NCI-H187 (cell line): Measurements from ENCODE around the gene RIPK1.
"Not testable (repeated sequence)": the region's sequence is repeated elsewhere in the genome, so short reads cannot be mapped to it uniquely, and the experiment has no call there.

Source experiments
- DNase-seq, 2 experiments: peaks; one replicate each; lab custom pipeline; 2025; lab: John Stamatoyannopoulos, UW

RIPK1 gene

DNA sequence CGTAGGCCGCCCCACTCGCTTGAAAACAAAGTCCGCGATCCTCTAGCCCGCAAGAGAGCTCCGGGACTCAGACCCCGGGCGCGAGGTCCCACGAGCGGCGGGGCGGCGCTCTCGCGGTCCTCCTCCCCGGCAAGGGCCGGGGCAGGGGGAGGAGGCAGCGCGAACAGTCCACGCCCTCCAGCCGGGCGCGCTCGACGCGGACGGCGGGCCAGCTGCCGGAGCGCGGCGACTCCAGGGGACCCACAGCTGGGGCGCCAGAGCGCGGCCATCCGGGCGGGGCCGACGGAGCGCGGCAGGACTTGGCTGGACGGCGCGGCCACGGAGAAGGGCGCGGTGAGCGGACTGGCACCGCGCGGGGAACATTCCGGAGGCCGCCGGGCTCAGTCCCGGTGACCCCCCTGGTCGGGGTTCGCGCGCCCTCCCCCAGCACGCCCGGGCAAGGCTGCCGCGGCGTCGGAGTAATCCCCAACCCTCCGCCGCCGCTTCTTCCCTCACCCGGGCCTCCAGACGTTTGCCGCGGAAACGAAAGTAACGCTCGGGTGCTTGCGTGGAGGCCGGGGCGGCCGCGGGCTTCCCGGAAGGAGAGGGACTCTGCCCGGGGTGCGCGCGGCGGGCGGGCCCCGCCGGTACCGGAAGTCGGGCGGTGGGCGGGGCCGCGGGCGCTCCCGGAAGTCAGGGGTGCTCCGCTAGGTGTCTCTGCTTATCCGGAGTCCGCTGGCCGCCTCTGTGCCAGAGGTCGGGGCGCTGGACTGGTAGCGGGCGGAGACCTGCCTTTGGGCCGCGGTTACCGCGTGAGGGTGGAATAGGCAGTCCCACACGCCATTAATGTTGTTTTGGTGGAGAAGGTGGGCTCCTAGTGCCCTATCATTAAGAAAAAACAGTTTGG lies at the start of gene RIPK1:
Gene RIPK1, plus strand, starts transcription at position 166 of the 886 bp plus-strand sequence. CDS start 8,330 bp downstream, outside the sequence.
- DNase-seq: peak; percentile 58 to 88

GRCh38 chr6:3019065-3019464 lies 49.2 kb upstream of the RIPK1 start:
- DNase-seq: no peak

GRCh38 chr6:3019749-3020320 lies 48.5 kb upstream of the RIPK1 start:
- DNase-seq: no peak

- not testable (repeated sequence) for DNase-seq
Measured at GRCh38 chr6:3020976-3021598, 47.2 kb upstream of the RIPK1 start.

- peak in 1 of 2 experiments; percentile 25 for DNase-seq
Measured at GRCh38 chr6:3022765-3023662, 45.3 kb upstream of the RIPK1 start.

DNA sequence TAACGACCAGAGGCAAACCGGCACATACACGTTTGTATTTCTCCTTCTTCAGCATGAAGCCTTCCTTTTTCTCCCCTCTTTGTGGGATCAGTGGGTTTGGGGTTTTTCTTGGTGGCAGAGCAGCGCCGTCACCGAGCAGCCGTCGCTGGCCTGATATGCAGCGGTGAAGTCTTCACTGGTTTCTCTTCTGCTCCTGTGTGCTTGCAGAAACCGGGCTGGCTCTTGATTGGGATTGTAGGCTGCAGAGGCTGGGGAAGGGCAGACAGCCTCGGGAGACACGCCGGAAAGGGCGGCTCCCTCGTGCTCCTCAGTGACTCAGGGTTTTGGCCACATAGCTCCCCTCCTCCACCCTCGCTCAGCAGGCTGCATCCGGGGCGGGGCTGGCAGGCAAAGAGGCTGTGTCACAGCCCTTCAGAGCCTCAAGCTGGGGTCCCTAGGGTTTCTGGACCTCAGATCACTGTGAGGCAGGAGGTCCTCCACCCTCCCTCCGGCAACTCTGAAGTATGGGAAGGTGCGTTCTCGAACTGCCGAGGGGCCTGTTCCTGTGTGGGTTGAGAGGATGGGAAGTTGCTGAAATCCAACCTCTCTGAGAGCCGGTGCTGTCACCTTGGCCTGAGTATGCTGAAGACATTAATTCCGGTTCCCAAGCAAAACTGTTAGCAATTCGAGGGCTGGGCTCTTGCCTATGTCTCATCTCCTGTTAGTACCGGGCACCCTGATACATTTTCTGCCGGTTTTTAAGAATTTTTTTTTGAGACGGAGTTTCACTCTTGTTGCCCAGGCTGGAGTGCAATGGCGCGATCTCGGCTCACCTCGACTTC lies 44.4 kb upstream of the RIPK1 start:
- peak; percentile 59 to 91 for DNase-seq

GRCh38 chr6:3026791-3027626 lies 41.3 kb upstream of the RIPK1 start:
- no peak for DNase-seq

- not testable (repeated sequence) for DNase-seq
Measured at GRCh38 chr6:3028156-3028555, 40.1 kb upstream of the RIPK1 start.

- DNase-seq: peak; percentile 18 to 52
Measured at GRCh38 chr6:3031857-3032640, 36.2 kb upstream of the RIPK1 start.

GRCh38 chr6:3032986-3033385 lies 35.3 kb upstream of the RIPK1 start:
- no peak for DNase-seq

DNA sequence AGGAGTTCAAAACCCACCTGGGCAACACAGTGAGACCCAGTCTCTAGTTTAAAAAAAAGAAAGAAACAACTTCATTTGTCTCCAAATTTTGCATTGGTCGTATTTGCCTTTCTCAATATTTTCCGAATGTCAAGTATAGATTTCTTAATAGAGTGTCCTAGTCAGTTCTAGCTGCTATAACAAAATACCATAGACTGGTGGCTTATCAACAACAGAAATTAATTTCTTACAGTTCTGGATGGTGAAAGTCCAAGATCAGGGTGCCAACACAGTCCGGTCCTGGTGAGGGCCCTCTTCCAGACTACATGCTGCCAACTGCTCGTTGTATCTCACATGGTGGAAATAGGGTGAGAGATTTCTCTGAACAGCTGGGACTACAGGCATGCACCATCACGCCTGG lies 34.6 kb upstream of the RIPK1 start:
- DNase-seq: no peak

GRCh38 chr6:3035397-3035796 lies 32.9 kb upstream of the RIPK1 start:
- no peak for DNase-seq

DNA sequence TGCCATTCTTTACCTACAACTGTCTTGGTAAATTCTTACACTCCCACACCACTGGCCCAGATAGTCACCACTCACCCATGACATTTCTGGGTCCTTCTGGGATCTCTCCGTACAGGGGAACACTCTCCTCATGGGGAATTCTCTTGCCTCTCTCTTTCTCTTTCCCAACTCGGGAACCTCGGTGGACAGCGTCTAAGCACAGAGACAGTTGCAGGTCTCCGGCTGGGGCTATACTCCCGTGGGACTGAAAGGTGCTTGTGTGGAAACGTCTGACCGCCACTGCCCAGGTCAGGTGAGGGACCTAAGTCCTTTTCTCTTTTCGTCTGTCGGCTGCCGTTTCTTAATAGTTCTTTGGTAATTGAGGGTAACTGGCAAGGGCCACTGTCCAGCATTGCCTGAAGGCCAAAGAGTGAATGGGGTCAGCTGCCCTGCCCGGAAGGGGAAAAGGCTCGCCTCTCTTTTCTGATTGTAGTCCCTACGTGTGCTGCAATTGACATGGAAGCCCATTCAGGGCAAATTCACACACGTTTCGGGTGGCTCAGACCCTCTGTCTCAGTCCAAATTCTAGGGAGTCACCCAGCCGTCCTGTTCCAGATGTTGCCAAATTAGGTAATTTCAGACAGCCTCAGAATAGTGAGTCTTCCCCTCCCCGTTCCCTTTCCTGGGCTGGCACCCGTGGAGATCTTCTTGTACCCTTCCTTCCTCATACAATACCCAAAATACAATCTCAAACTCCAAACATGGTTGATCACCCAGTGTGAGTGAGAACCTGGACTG lies 31.2 kb upstream of the RIPK1 start:
- no peak for DNase-seq

- no peak for DNase-seq
Measured at GRCh38 chr6:3037638-3038365, 30.5 kb upstream of the RIPK1 start.

DNA sequence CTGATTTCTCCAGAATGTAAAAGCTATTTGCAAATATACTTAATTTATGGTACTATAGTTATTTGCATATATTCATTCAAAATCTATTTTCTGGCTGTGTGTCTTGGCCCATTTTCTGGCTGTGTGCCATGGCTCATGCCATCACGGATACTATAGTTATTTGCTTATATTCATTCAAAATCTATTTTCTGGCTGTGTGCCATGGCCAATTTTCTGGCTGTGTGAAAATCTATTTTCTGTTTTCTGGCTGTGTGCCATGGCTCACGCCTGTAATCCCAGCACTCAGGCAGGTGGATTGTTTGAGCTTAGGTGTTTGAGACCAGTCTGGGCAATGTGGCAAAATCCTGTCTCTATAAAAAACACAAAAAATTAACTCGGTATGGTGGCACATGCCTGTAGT lies 28.9 kb upstream of the RIPK1 start:
- no peak for DNase-seq

DNA sequence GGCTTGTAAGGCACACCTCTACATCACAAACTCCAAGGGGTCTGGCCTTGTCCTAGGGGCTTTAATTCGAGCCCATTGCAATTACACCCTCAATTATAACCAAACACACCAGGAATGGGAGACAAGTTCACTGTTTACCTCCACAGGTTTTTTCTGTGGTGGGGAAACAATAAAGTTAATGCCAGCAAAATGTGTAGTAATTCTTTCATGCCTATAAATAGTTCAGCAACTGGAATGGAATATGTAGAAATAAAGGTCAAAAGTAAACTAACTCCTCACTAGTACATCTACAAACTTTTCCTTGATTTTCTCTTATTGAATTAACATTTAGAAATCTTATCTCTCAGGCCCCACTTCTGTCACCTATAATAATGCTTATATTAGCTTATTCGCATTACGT lies 27.1 kb upstream of the RIPK1 start:
- no peak for DNase-seq

DNA sequence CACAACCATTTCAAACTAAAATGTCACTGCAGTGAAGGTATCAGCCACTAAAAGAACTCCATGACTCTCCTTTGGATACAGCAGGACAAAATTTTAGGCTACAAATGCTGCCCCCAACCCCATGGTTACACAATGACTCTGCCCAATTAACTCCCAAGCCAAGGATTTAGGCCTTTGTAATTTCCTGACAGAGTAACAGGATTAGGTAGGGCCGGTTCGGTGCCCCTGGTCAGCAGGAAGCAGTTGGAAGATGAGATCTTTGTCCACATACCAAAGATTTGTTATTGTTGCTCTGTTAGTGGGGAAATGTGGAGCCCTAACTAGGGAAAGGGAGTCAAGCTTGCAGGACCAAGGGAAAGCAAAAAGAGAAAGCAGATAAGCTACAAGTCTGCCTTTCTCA lies 26.7 kb upstream of the RIPK1 start:
- no peak for DNase-seq

DNA sequence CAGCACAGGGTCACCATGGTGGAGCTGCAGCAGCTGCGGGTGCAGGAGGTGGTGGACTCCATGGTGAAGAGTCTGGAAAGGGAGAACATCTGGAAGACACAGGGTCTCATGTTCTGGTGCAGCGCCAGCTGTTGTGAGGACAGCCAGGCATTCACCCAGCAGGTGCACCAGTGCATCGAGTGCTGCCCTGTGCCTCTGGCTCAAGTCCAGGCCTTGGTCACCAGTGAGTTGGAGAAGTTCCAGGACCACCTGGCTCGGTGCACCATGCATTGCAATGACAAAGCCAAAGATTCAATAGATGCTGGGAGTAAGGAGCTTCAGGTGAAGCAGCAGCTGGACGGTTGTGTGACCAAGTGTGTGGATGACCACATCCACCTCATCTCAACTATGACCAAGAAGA lies 22.9 kb upstream of the RIPK1 start:
- DNase-seq: no peak
